IPS DF 19.7 (cell line): ENCODE measurements around the gene FMNL2.
"Not testable (repeated sequence)": the region's sequence is repeated elsewhere in the genome, so short reads cannot be mapped to it uniquely, and the experiment has no call there.

ENCODE experiments used
- DNase-seq: peaks from one replicate; pipeline ENCODE4 v3.0.0-alpha.2; 2013; ENCODE audit warnings: low read depth, low spot score

Gene FMNL2

GRCh38 chr2:152335016-152335725, at the start of gene FMNL2:
Gene FMNL2 (plus strand): TSS chr2:152335174.
- peak; percentile 67 for DNase-seq

GRCh38 chr2:152292991-152293390, 42.0 kb upstream of the FMNL2 start:
- no peak for DNase-seq

DNA sequence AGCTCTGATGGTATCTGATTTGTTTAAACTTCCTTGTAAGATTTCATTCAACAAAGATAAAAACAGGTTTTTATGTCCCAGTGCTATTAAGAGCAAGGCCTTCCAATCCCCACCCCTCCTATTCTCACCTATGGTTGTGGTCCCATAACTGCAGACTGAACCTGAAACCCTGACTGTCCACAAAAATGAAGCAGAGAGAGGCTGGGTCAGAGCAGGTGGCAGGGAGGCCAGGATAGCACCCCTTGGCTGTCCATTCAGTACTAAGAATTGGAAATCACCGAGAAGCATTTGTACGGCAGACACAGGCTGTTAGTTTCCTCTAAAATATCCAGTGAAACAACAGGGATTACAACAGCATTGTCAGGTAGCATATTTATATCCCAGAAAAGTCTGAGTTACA, 37.3 kb upstream of the FMNL2 start:
- no peak for DNase-seq

DNA sequence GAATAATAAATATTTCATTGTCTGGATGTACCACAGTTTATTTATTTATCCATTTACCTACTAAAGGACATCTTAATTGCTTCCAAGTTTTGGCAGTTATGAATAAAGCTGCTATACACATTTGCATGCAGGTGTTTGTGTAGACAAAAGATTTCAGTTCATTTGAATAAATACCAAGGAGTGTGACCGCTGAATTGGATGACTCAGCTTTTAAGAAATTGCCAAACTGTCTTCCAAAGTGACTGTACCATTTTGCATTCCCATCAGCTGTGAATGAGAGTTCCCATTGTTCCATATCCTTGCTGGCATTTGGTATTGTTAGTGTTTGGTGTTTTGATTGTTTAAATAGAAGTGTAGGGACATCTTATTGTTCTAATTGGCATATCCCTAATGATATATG, 36.2 kb upstream of the FMNL2 start:
- DNase-seq, result no peak

DNA sequence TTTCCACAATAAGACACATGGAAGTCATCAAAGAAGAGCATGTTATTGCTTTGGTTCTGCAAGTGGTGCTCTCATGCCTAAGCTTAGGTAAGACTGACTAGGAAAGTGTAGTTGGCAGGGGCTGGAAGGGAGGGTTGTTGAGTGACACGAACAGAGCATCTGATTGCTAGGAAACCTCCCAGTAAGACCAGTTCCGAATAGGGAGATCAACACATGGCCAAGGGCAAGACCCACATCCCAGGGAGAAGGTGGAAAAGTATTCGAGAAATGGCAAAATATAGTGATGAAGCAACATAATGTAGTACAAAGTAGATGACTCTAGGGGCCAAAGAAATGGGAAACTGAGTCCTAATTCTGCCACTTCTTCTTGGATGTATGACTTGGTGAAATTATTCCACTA, 33.8 kb upstream of the FMNL2 start:
- DNase-seq, result no peak

DNA sequence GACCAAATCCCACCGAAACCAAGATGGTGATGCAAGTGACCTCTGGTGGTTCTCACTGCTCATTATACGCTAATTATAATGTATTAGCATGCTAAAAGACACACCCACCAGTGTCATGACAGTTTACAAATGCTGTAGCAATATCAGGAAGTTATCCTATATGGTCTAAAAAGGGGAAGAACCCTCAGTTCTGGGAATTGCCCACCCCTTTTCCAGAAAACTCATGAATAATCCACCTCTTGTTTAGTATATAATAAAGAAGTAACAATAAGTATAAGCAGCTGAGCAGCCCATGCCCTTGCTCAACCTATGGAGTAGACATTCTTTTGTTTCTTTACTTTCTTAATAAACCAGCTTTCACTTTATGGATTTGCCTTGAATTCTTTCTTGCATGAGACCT, 31.0 kb upstream of the FMNL2 start:
- DNase-seq, result no peak

- no peak for DNase-seq
Measured at GRCh38 chr2:152304836-152305235, 30.1 kb upstream of the FMNL2 start.

GRCh38 chr2:152307863-152308262, 27.1 kb upstream of the FMNL2 start:
- no peak for DNase-seq

DNA sequence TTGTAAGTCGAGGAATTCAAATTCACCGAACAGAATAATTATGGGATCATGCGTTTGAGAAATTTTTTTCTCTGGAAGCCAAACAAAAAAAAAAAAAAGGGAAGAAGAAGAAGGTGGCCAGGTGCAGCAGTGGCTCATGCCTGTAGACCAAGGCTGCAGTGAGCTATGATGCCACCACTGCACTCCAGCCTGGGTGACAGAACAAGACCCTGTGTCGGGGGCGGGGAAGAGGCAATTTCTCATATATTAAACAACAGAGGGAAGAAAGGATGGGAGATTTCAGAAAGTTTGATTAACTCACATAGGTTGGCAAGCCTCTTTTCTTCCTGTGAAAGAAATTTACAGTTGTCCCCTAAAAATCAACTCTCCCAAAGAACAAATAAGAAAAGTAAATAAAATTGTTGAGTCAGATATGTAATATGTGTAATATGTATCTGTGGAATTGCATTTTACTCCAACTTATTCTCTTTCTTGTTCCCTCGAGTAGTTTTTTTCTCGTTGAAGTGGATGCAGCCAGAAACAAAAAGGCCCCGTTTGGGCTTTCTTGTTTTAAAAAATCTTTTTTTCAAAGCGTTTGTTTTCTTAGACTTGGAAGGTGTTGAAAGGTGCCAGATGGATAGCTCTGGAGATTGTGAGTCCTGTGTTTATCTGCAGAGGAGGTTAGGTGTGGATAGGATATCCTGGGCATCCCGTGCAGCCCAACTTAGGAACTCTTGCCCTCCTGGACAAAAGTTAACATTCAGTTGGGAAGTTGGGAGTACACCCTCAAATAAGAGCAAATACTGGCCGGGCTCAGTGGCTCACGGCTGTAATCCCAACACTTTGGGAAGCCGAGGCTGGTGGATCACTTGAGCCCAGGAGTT, 25.4 kb upstream of the FMNL2 start:
- DNase-seq, result no peak

GRCh38 chr2:152319822-152320570, 15.0 kb upstream of the FMNL2 start:
- DNase-seq, result no peak

DNA sequence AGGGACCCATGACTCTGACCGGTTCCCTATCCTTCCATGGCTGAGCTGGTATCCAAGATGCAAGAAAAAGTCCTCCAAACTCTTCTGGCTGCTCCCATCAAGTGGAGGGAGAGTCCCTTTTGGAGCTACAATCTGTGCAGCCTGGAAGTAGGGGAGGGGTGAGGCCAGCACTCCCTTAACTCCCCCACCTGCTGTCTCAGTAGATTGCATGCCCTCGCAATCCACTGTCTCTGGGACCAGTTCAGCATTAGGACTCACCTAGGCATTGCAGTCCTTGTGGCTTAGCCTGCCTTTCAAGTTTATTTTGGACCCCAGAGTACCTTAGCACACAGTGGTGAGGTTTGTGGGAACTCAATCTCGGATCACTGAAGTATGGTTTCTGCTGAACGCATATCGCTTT, 14.2 kb upstream of the FMNL2 start:
- no peak for DNase-seq

DNA sequence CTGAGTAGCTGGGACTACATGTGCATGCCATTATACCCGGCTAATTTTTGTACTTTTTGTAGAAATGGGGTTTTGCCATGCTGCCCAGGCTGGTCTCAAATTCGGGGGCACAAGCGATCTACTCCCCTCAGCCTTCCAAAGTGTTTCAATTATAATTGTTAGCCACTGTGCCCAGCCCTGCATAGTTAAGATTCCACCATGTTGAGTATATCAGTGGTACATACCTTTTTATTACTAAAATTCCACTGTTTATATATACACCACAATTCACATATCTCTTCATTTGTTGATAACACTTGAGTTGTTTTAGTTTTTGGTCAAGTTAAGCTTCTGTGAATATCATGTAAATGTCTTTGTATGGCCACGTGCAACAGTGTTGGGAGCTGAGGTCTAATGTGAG, 12.8 kb upstream of the FMNL2 start:
- DNase-seq, result no peak

GRCh38 chr2:152325126-152325525, 9.8 kb upstream of the FMNL2 start:
- DNase-seq, result not testable (repeated sequence)

DNA sequence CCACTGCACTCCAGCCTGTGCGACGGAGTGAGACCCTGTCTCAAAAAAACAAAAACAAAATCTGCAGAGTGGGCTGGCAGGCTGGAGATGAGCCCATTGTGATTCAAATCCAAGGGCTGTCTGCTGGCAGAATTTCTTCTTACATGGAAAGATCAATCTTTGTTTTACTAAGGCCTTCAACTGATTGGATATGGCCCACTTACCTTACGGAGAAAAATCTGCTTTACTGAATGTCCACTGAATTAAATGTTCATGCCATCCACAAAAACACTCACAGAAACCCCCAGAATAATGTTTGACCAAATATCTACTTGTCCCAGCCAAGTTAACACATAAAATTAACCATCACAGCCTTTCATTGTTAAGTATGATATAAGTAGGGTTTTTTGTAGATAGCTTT, 8.3 kb upstream of the FMNL2 start:
- no peak for DNase-seq

- no peak for DNase-seq
Measured at GRCh38 chr2:152328013-152328412, 7.0 kb upstream of the FMNL2 start.

GRCh38 chr2:152330235-152330866, 4.6 kb upstream of the FMNL2 start:
- DNase-seq, result no peak

DNA sequence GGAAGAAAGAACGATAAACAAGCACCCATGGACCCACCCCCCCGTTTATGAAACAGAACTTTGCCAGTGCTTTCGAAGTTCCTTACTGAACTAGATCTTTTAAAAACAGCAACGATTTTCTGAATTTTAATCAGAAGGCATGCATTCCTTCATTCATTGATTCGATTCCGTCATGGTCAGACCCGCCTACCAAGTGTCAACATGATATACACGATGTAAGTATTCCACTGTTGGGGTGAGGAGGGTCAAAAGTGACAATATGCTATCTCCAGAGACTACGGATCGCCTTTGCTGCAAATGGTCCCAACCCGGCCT, 316 bp upstream of the FMNL2 start:
- DNase-seq, result no peak

GRCh38 chr2:152335726-152336118, 748 bp downstream of the FMNL2 start:
- DNase-seq, result no peak

DNA sequence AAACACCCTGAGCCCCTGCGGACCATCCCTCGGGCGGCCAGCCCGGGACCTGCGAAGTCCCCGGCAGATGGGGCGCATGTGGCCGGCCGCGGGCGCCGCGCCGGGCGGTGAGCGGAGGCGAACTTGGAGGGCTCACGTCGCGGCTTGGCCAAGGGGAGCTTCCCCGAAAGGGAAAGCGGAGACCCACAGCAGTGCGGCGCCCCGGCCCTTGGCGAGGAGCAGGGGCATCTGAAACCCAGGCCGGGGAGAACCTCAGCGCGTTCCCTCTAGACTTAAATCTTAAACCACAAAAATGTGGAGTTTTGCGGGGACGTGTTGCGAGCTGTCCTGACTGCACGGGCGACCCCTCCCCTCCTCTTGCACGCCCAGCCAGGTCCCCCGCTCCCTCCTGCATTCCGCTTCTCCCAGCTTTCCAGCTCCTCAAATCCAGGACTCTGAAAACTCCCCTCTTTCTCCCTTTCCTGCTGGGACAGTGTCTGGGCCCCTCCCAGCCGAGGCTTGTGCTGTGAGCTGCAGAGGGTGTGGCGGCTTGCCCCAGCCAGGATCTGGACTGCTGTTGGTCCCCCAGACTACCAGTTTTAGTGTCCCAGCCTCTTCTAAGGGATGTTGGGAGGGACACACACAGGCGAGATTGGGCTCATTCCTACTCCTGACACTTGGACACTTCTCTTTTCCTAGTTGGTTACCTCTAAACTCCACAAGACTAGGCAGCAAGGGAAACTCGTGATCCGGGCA, 1.3 kb downstream of the FMNL2 start:
- DNase-seq, result no peak

DNA sequence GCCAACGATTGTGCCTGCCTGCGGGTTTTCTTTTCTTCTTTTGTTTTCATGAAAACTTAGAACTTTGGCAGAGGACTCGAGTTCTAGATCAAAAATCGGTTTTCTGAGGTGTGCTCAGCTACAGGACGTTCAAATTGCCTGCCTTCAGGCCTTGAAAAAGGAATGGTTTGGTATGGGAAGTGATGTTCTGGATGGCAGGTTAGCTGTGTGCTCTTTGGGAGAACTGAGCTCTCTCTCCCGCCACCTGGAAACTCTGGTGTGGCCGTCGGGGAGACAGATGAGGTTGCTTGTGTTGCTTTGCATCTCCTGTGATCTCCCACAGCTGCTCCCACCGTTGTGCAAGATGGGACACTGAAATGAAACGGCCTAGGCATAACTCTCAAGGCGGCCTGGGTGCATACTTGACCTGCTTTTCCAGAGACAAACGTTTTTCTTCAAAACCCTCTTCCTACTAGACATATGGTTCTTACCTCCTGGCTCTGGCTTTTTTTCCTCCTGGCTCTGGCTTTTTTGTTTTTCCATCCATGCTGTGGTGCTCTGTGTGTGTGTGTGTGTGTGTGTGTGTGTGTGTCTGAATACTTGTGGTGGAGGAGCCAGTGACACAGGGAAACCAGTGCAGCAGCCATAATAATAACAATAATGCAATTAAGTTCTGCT, 2.0 kb downstream of the FMNL2 start:
- DNase-seq, result no peak

- DNase-seq, result no peak
Measured at GRCh38 chr2:152337511-152337903, 2.5 kb downstream of the FMNL2 start.
